Breast epithelium (tissue), 4 donors: ENCODE results near the gene GSTA1. TPM values are rescaled to one million over a fixed set of nuclear protein-coding genes. Genes with fewer than 3 reads are reported as not detected.
"Not testable (repeated sequence)": the region's sequence is repeated elsewhere in the genome, so short reads cannot be mapped to it uniquely, and the experiment has no call there.

ENCODE experiments used
- DNase-seq, 2 donors: peaks; one replicate each; pipeline ENCODE4 v3.0.0-alpha.2; 2019; ENCODE audit warnings: low spot score in 2 of 2
- H3K27ac ChIP-seq, 2 donors: fragments of 200-600 bp; sonication (generic) in 1 of 2; one replicate each; pipeline ENCODE4 v1.5.1; 2016 to 2019; ENCODE audit warnings: mild to moderate bottlenecking in 1 of 2
- H3K27me3 ChIP-seq, 2 donors: fragments of 200-600 bp; sonication (generic) in 1 of 2; one replicate each; pipeline versions ENCODE4 v1.5.1 to v1.6.0; 2017 to 2019; ENCODE audit warnings: control low read depth in 1 of 2, mild to moderate bottlenecking in 1 of 2
- H3K36me3 ChIP-seq: fragments of 200-600 bp; one replicate; pipeline ENCODE4 v1.5.1; 2019
- H3K4me1 ChIP-seq, 2 donors: fragments of 200-600 bp; sonication (generic); one replicate each; pipeline ENCODE4 v1.5.1; 2016 to 2019; ENCODE audit warnings: control low read depth in 1 of 2
- H3K4me3 ChIP-seq, 3 donors: fragments of 200-600 bp; sonication (generic); 1 replicate in 2 of 3; 2 replicates in 1 of 3; pipeline ENCODE4 v1.5.1; 2016 to 2019; ENCODE audit warnings: mild to moderate bottlenecking in 3 of 3, moderate library complexity in 2 of 3
- H3K9me3 ChIP-seq, 2 donors: fragments of 200-600 bp; sonication (generic) in 1 of 2; one replicate each; pipeline ENCODE4 v1.5.1; 2016 to 2019; ENCODE audit warnings: control low read depth in 1 of 2
- CTCF ChIP-seq, 3 donors: fragments of 450-650 bp; IDR thresholded peaks; one replicate each; pipeline ENCODE4 v1.5.1; 2016 to 2017; ENCODE audit warnings: antibody characterized with exemption in 3 of 3, mild to moderate bottlenecking in 3 of 3, moderate library complexity in 3 of 3
- POLR2A ChIP-seq: fragments of 450-650 bp; IDR thresholded peaks from one replicate; pipeline ENCODE4 v1.6.1; 2016; ENCODE audit warnings: antibody characterized with exemption, mild to moderate bottlenecking, moderate library complexity
- POLR2AphosphoS5 ChIP-seq, 3 donors: sonication (generic); formaldehyde crosslinking; IDR thresholded peaks; one replicate each; pipeline ENCODE4 v1.6.1; 2017; ENCODE audit warnings: antibody characterized with exemption in 3 of 3
- intact Hi-C: fragments of 100-400 bp; cut with DNase I; formaldehyde crosslinking; loops from one replicate; pipeline ENCODE4 v1.15.1; 2023; ENCODE audit warnings: low total_unique reads
- total RNA-seq, 3 donors: library from RNA; depleted of rRNA; stranded (reverse); fragments of >200 nt; gene quantifications; one replicate each; pipeline ENCODE4 v1.1.0, GENCODE V29; 2016

GSTA1 gene
- total RNA-seq, 3 donors from 2014 or later: 0.88 to 2.0 TPM; not detected in 1

GRCh38 chr6:52826513-52826912 is 22.9 kb upstream of the GSTA1 start:
- no peaks in the 10 kb centered on the region for H3K36me3 ChIP-seq
- no peak overlapping the region for H3K4me3 ChIP-seq
- intact Hi-C loops: no loop called here
- H3K27me3 ChIP-seq: no peaks in the 10 kb centered on the region
- no peak for DNase-seq
- no peak overlapping the region for H3K27ac ChIP-seq
- no peaks in the 10 kb centered on the region for H3K4me1 ChIP-seq
- no peak for TF ChIP-seq CTCF (IDR thresholded peaks at IDR 0.05)
- no peak for TF ChIP-seq POLR2A
- TF ChIP-seq POLR2AphosphoS5 (IDR thresholded peaks at IDR 0.05): no peak
- H3K9me3 ChIP-seq: no peaks in the 10 kb centered on the region

DNA sequence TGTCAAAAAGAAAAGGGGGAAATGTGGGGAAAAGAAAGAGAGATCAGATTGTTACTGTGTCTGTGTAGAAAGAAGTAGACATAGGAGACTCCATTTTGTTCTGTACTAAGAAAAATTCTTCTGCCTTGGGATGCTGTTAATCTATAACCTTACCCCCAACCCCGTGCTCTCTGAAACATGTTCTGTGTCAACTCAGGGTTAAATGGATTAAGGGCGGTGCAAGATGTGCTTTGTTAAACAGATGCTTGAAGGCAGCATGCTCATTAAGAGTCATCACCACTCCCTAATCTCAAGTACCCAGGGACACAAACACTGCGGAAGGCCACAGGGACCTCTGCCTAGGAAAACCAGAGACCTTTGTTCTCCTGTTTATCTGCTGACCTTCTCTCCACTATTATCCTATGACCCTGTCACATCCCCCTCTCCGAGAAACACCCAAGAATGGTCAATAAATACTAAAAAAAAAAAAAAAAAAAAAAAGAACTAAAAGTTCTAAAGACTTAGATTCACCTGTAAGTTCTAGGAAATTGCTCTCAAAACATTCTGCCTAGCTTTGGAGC is 22.4 kb upstream of the GSTA1 start:
- H3K4me1 ChIP-seq, H3K27me3 ChIP-seq, H3K27ac ChIP-seq, H3K4me3 ChIP-seq, DNase-seq, intact Hi-C loops, H3K9me3 ChIP-seq, H3K36me3 ChIP-seq: not testable (repeated sequence)

DNA sequence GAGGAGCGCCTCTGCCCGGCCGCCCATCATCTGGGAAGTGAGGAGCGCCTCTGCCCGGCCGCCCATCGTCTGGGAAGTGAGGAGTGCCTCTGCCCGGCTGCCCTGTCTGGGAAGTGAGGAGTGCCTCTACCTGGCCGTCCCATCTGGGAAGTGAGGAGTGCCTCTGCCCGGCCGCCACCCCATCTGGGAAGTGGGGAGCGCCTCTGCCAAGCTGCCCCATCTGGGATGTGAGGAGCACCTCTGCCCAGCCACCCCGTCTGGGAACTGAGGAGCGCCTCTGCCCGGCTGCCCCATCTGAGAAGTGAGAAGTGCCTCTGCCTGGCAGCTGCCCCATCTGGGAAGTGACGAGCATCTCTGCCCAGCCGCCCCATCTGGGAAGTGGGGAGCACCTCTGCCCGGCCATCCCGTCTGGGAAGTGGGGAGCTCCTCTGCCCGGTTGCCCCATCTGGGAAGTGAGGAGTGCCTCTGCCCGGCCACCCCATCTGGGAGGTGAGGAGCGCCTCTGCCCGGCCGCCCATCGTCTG is 21.7 kb upstream of the GSTA1 start:
- H3K27ac ChIP-seq, H3K36me3 ChIP-seq, H3K27me3 ChIP-seq, DNase-seq, H3K4me1 ChIP-seq, H3K4me3 ChIP-seq, intact Hi-C loops, H3K9me3 ChIP-seq: not testable (repeated sequence)

- no peaks in the 10 kb centered on the region for H3K9me3 ChIP-seq
- H3K27me3 ChIP-seq: no peaks in the 10 kb centered on the region
- intact Hi-C loops: no loop called here
- H3K36me3 ChIP-seq: no peaks in the 10 kb centered on the region
- no peak for DNase-seq
- H3K4me1 ChIP-seq: no peaks in the 10 kb centered on the region
- no peak overlapping the region for H3K4me3 ChIP-seq
- H3K27ac ChIP-seq: no peak overlapping the region
- TF ChIP-seq CTCF (IDR thresholded peaks at IDR 0.05) (no peak), POLR2A (no peak), POLR2AphosphoS5 (IDR thresholded peaks at IDR 0.05) (no peak)
Observed at GRCh38 chr6:52821842-52822241, 18.2 kb upstream of the GSTA1 start.

GRCh38 chr6:52820198-52820597 is 16.6 kb upstream of the GSTA1 start:
- TF ChIP-seq CTCF (IDR thresholded peaks at IDR 0.05) (no peak), POLR2AphosphoS5 (IDR thresholded peaks at IDR 0.05) (no peak)

GRCh38 chr6:52815167-52816092 is 11.8 kb upstream of the GSTA1 start:
- peak in 1 of 2 donors; percentile 24 for DNase-seq
- intact Hi-C loops: no loop called here
- TF ChIP-seq POLR2AphosphoS5 (IDR thresholded peaks at IDR 0.05): no peak
- no peak for TF ChIP-seq POLR2A
- TF ChIP-seq CTCF (IDR thresholded peaks at IDR 0.05): peak in 2 of 3 donors; percentile 53 to 59
- Histone ChIP-seq H3K27ac (no peak overlapping the region), H3K36me3 (no peaks in the 10 kb centered on the region), H3K4me1 (no peaks in the 10 kb centered on the region), H3K4me3 (no peak overlapping the region), H3K9me3 (no peaks in the 10 kb centered on the region), H3K27me3 (no peaks in the 10 kb centered on the region)

More at GRCh38 chr6:52820198-52820597, 16.6 kb upstream of the GSTA1 start:
- no peak overlapping the region for H3K4me3 ChIP-seq
- no peak overlapping the region for H3K27ac ChIP-seq
- intact Hi-C loops: no loop called here
- H3K9me3 ChIP-seq: no peaks in the 10 kb centered on the region
- H3K4me1 ChIP-seq: no peaks in the 10 kb centered on the region
- DNase-seq: no peak
- no peaks in the 10 kb centered on the region for H3K36me3 ChIP-seq
- H3K27me3 ChIP-seq: no peaks in the 10 kb centered on the region

DNA sequence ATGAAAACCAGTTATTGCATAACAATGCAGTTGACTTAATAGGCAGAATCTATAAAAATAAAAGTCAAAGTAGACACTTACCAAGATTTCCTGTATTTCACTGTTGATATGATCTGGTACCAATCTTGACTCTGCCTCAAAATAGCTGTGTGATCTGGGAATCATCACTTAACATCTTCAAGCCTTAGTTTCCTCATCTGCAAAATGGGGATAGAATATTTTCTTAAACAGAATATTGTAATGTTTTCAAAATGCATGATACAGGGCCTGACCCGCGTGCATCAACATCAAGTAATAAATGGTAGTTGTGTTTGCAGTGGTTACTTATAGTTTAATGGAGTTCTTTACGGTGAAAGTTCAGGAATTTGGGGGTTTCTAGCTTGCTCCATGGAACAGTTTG is 10.9 kb upstream of the GSTA1 start:
- H3K27me3 ChIP-seq, H3K4me1 ChIP-seq, H3K27ac ChIP-seq, DNase-seq, H3K9me3 ChIP-seq, H3K4me3 ChIP-seq, H3K36me3 ChIP-seq, intact Hi-C loops: not testable (repeated sequence)

- H3K4me1 ChIP-seq, H3K9me3 ChIP-seq, H3K27ac ChIP-seq, H3K4me3 ChIP-seq, intact Hi-C loops, H3K36me3 ChIP-seq, H3K27me3 ChIP-seq, DNase-seq: not testable (repeated sequence)
Observed at GRCh38 chr6:52809777-52810176, 6.2 kb upstream of the GSTA1 start.
